ENCODE data around the gene RPS21.
A peak's percentile ranks its signal among the peaks of the same experiment; 100 is the strongest.
"Not testable (repeated sequence)": the region's sequence is repeated elsewhere in the genome, so short reads cannot be mapped to it uniquely, and the experiment has no call there.

Gene RPS21

GRCh38 chr20:62423326-62423706 lies 36.4 kb downstream of the RPS21 start:
- TF ChIP-seq ZNF274 (IDR thresholded peaks at IDR 0.05; ENCODE audit: low read depth, low read length) (no peak), YY1 (IDR thresholded peaks at IDR 0.05; ENCODE audit: insufficient read depth, insufficient read length) (no peak), SUZ12 (IDR thresholded peaks at IDR 0.05; ENCODE audit: extremely low read depth, insufficient read depth, insufficient read length) (no peak)
- H3K36me3 ChIP-seq (ENCODE audit: insufficient read depth, insufficient read length, low read length), result no peaks in the 10 kb centered on the region
- H3K4me1 ChIP-seq (ENCODE audit: insufficient read depth, insufficient read length), result peaks cover 39% of the 10 kb centered on the region
- no peak overlapping the region for H3K4me3 ChIP-seq (ENCODE audit: insufficient read length, low read depth)
- peaks cover 2% of the 10 kb centered on the region for H3K27me3 ChIP-seq (ENCODE audit: insufficient read depth, insufficient read length)
- no peak for DNase-seq (ENCODE audit: low read depth, low spot score)
- no peaks in the 10 kb centered on the region for H3K9me3 ChIP-seq (ENCODE audit: insufficient read depth, low read length)
- H3K9ac ChIP-seq (ENCODE audit: insufficient read length, low read depth), result peak overlapping the region; percentile 44

- Histone ChIP-seq H3K9ac (ENCODE audit: insufficient read length, low read depth) (no peak overlapping the region), H3K4me1 (ENCODE audit: insufficient read depth, insufficient read length) (peaks cover 51% of the 10 kb centered on the region), H3K9me3 (ENCODE audit: insufficient read depth, low read length) (no peaks in the 10 kb centered on the region), H3K36me3 (ENCODE audit: insufficient read depth, insufficient read length, low read length) (no peaks in the 10 kb centered on the region), H3K27me3 (ENCODE audit: insufficient read depth, insufficient read length) (peaks cover 2% of the 10 kb centered on the region), H3K4me3 (ENCODE audit: insufficient read length, low read depth) (no peak overlapping the region)
- TF ChIP-seq YY1 (IDR thresholded peaks at IDR 0.05; ENCODE audit: insufficient read depth, insufficient read length) (no peak), SUZ12 (IDR thresholded peaks at IDR 0.05; ENCODE audit: extremely low read depth, insufficient read depth, insufficient read length) (no peak), ZNF274 (IDR thresholded peaks at IDR 0.05; ENCODE audit: low read depth, low read length) (no peak)
- no peak for DNase-seq (ENCODE audit: low read depth, low spot score)
Measured at GRCh38 chr20:62424249-62425107, 37.6 kb downstream of the RPS21 start.

GRCh38 chr20:62425281-62426058 lies 38.6 kb downstream of the RPS21 start:
- no peak for DNase-seq (ENCODE audit: low read depth, low spot score)
- no peak overlapping the region for H3K9ac ChIP-seq (ENCODE audit: insufficient read length, low read depth)
- peaks cover 2% of the 10 kb centered on the region for H3K27me3 ChIP-seq (ENCODE audit: insufficient read depth, insufficient read length)
- no peak overlapping the region for H3K4me3 ChIP-seq (ENCODE audit: insufficient read length, low read depth)
- no peaks in the 10 kb centered on the region for H3K9me3 ChIP-seq (ENCODE audit: insufficient read depth, low read length)
- no peak for TF ChIP-seq ZNF274 (IDR thresholded peaks at IDR 0.05; ENCODE audit: low read depth, low read length)
- TF ChIP-seq SUZ12 (IDR thresholded peaks at IDR 0.05; ENCODE audit: extremely low read depth, insufficient read depth, insufficient read length), result no peak
- no peak for TF ChIP-seq YY1 (IDR thresholded peaks at IDR 0.05; ENCODE audit: insufficient read depth, insufficient read length)
- H3K36me3 ChIP-seq (ENCODE audit: insufficient read depth, insufficient read length, low read length), result no peaks in the 10 kb centered on the region
- peaks cover 50% of the 10 kb centered on the region for H3K4me1 ChIP-seq (ENCODE audit: insufficient read depth, insufficient read length)

- H3K9ac ChIP-seq (ENCODE audit: insufficient read length, low read depth); DNase-seq (ENCODE audit: low read depth, low spot score); H3K4me3 ChIP-seq (ENCODE audit: insufficient read length, low read depth): not testable (repeated sequence)
Measured at GRCh38 chr20:62426059-62426348, 39.1 kb downstream of the RPS21 start.

GRCh38 chr20:62426699-62427131 lies 39.8 kb downstream of the RPS21 start:
- DNase-seq (ENCODE audit: low read depth, low spot score), result peak; percentile 28
- H3K9me3 ChIP-seq (ENCODE audit: insufficient read depth, low read length), result no peaks in the 10 kb centered on the region
- H3K36me3 ChIP-seq (ENCODE audit: insufficient read depth, insufficient read length, low read length), result no peaks in the 10 kb centered on the region
- H3K27me3 ChIP-seq (ENCODE audit: insufficient read depth, insufficient read length), result peaks cover 2% of the 10 kb centered on the region
- TF ChIP-seq ZNF274 (IDR thresholded peaks at IDR 0.05; ENCODE audit: low read depth, low read length) (no peak), SUZ12 (IDR thresholded peaks at IDR 0.05; ENCODE audit: extremely low read depth, insufficient read depth, insufficient read length) (no peak), YY1 (IDR thresholded peaks at IDR 0.05; ENCODE audit: insufficient read depth, insufficient read length) (no peak)
- peaks cover 38% of the 10 kb centered on the region for H3K4me1 ChIP-seq (ENCODE audit: insufficient read depth, insufficient read length)
- no peak overlapping the region for H3K4me3 ChIP-seq (ENCODE audit: insufficient read length, low read depth)
- H3K9ac ChIP-seq (ENCODE audit: insufficient read length, low read depth), result peak overlapping the region; percentile 54

More at GRCh38 chr20:62426059-62426348, 39.1 kb downstream of the RPS21 start:
- not testable (repeated sequence) for H3K27me3 ChIP-seq (ENCODE audit: insufficient read depth, insufficient read length); H3K36me3 ChIP-seq (ENCODE audit: insufficient read depth, insufficient read length, low read length); H3K9me3 ChIP-seq (ENCODE audit: insufficient read depth, low read length)
- peaks cover 45% of the 10 kb centered on the region for H3K4me1 ChIP-seq (ENCODE audit: insufficient read depth, insufficient read length)

GRCh38 chr20:62427172-62428001 lies 40.5 kb downstream of the RPS21 start, which contains the start of gene RBBP8NL:
Gene RBBP8NL, minus strand, starts transcription at chr20:62427539. Its CDS starts 7,892 bp downstream, at chr20:62419647.
- H3K4me3 ChIP-seq (ENCODE audit: insufficient read length, low read depth), result no peak within 1 kb of the TSS
- TF ChIP-seq YY1 (IDR thresholded peaks at IDR 0.05; ENCODE audit: insufficient read depth, insufficient read length), result no peak
- no peak for TF ChIP-seq SUZ12 (IDR thresholded peaks at IDR 0.05; ENCODE audit: extremely low read depth, insufficient read depth, insufficient read length)
- no peak for TF ChIP-seq ZNF274 (IDR thresholded peaks at IDR 0.05; ENCODE audit: low read depth, low read length)
- peaks cover 38% of the 10 kb centered on the region for H3K4me1 ChIP-seq (ENCODE audit: insufficient read depth, insufficient read length)
- no peaks in the 10 kb centered on the region for H3K9me3 ChIP-seq (ENCODE audit: insufficient read depth, low read length)
- DNase-seq (ENCODE audit: low read depth, low spot score), result no peak
- H3K9ac ChIP-seq (ENCODE audit: insufficient read length, low read depth), result peak within 1 kb of the TSS; percentile 57
- H3K27me3 ChIP-seq (ENCODE audit: insufficient read depth, insufficient read length), result peaks cover 2% of the 10 kb centered on the region
- H3K36me3 ChIP-seq (ENCODE audit: insufficient read depth, insufficient read length, low read length), result no peaks in the 10 kb centered on the region

Data from NT2/D1 (cell line).